ENCODE results near the gene ARHGEF12.

ARHGEF12 gene

GRCh38 chr11:120519474-120519873 lies 183.3 kb downstream of the ARHGEF12 start:
- no peak for DNase-seq (ENCODE audit: low spot score)

GRCh38 chr11:120520091-120520822 lies 184.0 kb downstream of the ARHGEF12 start:
- no peak for DNase-seq (ENCODE audit: low spot score)

GRCh38 chr11:120521176-120521575 lies 185.0 kb downstream of the ARHGEF12 start:
- DNase-seq (ENCODE audit: low spot score) = no peak

GRCh38 chr11:120522021-120522420 lies 185.8 kb downstream of the ARHGEF12 start:
- no peak for DNase-seq (ENCODE audit: low spot score)

- DNase-seq (ENCODE audit: low spot score) = no peak
These were observed 186.5 kb downstream of the ARHGEF12 start for GRCh38 chr11:120522736-120523135.

- no peak for DNase-seq (ENCODE audit: low spot score)
These were observed 187.0 kb downstream of the ARHGEF12 start for GRCh38 chr11:120523196-120523595.

GRCh38 chr11:120524536-120525085 lies 188.4 kb downstream of the ARHGEF12 start:
- DNase-seq (ENCODE audit: low spot score) = no peak

- DNase-seq (ENCODE audit: low spot score) = no peak
These were observed 189.3 kb downstream of the ARHGEF12 start for GRCh38 chr11:120525261-120526171.

- DNase-seq (ENCODE audit: low spot score) = no peak
These were observed 190.0 kb downstream of the ARHGEF12 start for GRCh38 chr11:120526241-120526640.

GRCh38 chr11:120527111-120527761 lies 191.0 kb downstream of the ARHGEF12 start:
- no peak for DNase-seq (ENCODE audit: low spot score)

- no peak for DNase-seq (ENCODE audit: low spot score)
These were observed 192.5 kb downstream of the ARHGEF12 start for GRCh38 chr11:120528749-120529148.

- DNase-seq (ENCODE audit: low spot score) = no peak
These were observed 193.0 kb downstream of the ARHGEF12 start for GRCh38 chr11:120529214-120529613.

GRCh38 chr11:120529911-120530310 lies 193.7 kb downstream of the ARHGEF12 start:
- no peak for DNase-seq (ENCODE audit: low spot score)

- no peak for DNase-seq (ENCODE audit: low spot score)
These were observed 196.0 kb downstream of the ARHGEF12 start for GRCh38 chr11:120532082-120532831.

GRCh38 chr11:120532832-120533196 lies 196.6 kb downstream of the ARHGEF12 start:
- no peak for DNase-seq (ENCODE audit: low spot score)

GRCh38 chr11:120536091-120536796 lies 200.0 kb downstream of the ARHGEF12 start:
- DNase-seq (ENCODE audit: low spot score) = no peak

- DNase-seq (ENCODE audit: low spot score) = no peak
These were observed 200.6 kb downstream of the ARHGEF12 start for GRCh38 chr11:120536797-120537169.

- no peak for DNase-seq (ENCODE audit: low spot score)
These were observed 201.8 kb downstream of the ARHGEF12 start for GRCh38 chr11:120537996-120538395.

- no peak for DNase-seq (ENCODE audit: low spot score)
These were observed 202.5 kb downstream of the ARHGEF12 start for GRCh38 chr11:120538707-120539106.
